ENCODE measurements around the gene TSC22D3. TPM values are rescaled to one million over a fixed set of nuclear protein-coding genes. Genes with fewer than 3 reads are reported as not detected.
A peak's percentile ranks its signal among the peaks of the same experiment; 100 is the strongest.

The TSC22D3 gene
- total RNA-seq, 2 donors from 2014 or later: 18.5 to 23.3 TPM

- Histone ChIP-seq H3K36me3 (no peaks in the 10 kb centered on the region), H3K4me3 (no peak overlapping the region), H3K27me3 (no peaks in the 10 kb centered on the region), H3K4me1 (peaks cover 5% of the 10 kb centered on the region), H3K9ac (ENCODE audit: low read depth in 2 of 2, low read length in 2 of 2) (no peak overlapping the region), H3K9me3 (no peaks in the 10 kb centered on the region), H3K27ac (peak overlapping the region; percentile 22)
- no peak for TF ChIP-seq CTCF (IDR thresholded peaks at IDR 0.05)
- intact Hi-C loops (cut with DNase I): no loop called here
- DNase-seq: no peak
Observed at GRCh38 chrX:107713543-107714205, 61.9 kb downstream of the TSC22D3 start.

- Histone ChIP-seq H3K36me3 (no peaks in the 10 kb centered on the region), H3K27ac (peak overlapping the region; percentile 22), H3K4me3 (no peak overlapping the region), H3K9ac (ENCODE audit: low read depth in 2 of 2, low read length in 2 of 2) (no peak overlapping the region), H3K9me3 (no peaks in the 10 kb centered on the region), H3K4me1 (peaks cover 5% of the 10 kb centered on the region), H3K27me3 (no peaks in the 10 kb centered on the region)
- DNase-seq: no peak
- intact Hi-C loops (cut with DNase I): no loop called here
- TF ChIP-seq CTCF (IDR thresholded peaks at IDR 0.05): no peak
Observed at GRCh38 chrX:107713203-107713542, 62.4 kb downstream of the TSC22D3 start.

GRCh38 chrX:107712231-107713202 lies 63.1 kb downstream of the TSC22D3 start:
- Histone ChIP-seq H3K4me3 (no peak overlapping the region), H3K9ac (ENCODE audit: low read depth in 2 of 2, low read length in 2 of 2) (no peak overlapping the region), H3K9me3 (no peaks in the 10 kb centered on the region), H3K36me3 (no peaks in the 10 kb centered on the region), H3K27ac (peak overlapping the region; percentile 22), H3K4me1 (peaks cover 5% of the 10 kb centered on the region), H3K27me3 (no peaks in the 10 kb centered on the region)
- TF ChIP-seq CTCF (IDR thresholded peaks at IDR 0.05): no peak
- DNase-seq: no peak
- intact Hi-C loops (cut with DNase I): no loop called here

- DNase-seq: no peak
- no peak overlapping the region for H3K4me3 ChIP-seq
- no peak for TF ChIP-seq CTCF (IDR thresholded peaks at IDR 0.05)
- intact Hi-C loops (cut with DNase I): no loop called here
- no peak overlapping the region for H3K9ac ChIP-seq (ENCODE audit: low read depth in 2 of 2, low read length in 2 of 2)
- peaks cover 5% of the 10 kb centered on the region for H3K4me1 ChIP-seq
- H3K27ac ChIP-seq: peak overlapping the region; percentile 53
- no peaks in the 10 kb centered on the region for H3K36me3 ChIP-seq
- H3K9me3 ChIP-seq: no peaks in the 10 kb centered on the region
- no peaks in the 10 kb centered on the region for H3K27me3 ChIP-seq
Observed at GRCh38 chrX:107711521-107712181, 63.9 kb downstream of the TSC22D3 start.

GRCh38 chrX:107710617-107711391 lies 64.8 kb downstream of the TSC22D3 start:
- intact Hi-C loops (cut with DNase I): no loop called here
- H3K27ac ChIP-seq: peak overlapping the region; percentile 53
- H3K4me3 ChIP-seq: no peak overlapping the region
- TF ChIP-seq CTCF (IDR thresholded peaks at IDR 0.05): no peak
- no peaks in the 10 kb centered on the region for H3K9me3 ChIP-seq
- H3K4me1 ChIP-seq: peaks cover 5% of the 10 kb centered on the region
- no peak for DNase-seq
- H3K9ac ChIP-seq (ENCODE audit: low read depth in 2 of 2, low read length in 2 of 2): no peak overlapping the region
- no peaks in the 10 kb centered on the region for H3K27me3 ChIP-seq
- H3K36me3 ChIP-seq: no peaks in the 10 kb centered on the region
